A673 (cell line): Measurements from ENCODE around the gene G3BP2. TPM values are rescaled to one million over a fixed set of nuclear protein-coding genes. Genes with fewer than 3 reads are reported as not detected.
A peak's percentile ranks its signal among the peaks of the same experiment; 100 is the strongest.

Source experiments
- BruUV-seq: library from RNA; stranded (reverse); fragments of 400-500 nt; replicated peaks from 2 replicates; lab custom pipeline; 2021; lab: Mats Ljungman, UMichigan
- CTCF ChIA-PET: fragments of 300-600 bp; sonication (Branson Sonifier 250); formaldehyde crosslinking; loops from one replicate; lab custom pipeline; 2022; ENCODE audit warnings: antibody characterized with exemption; lab: Charles Lee
- POLR2A ChIA-PET: fragments of 300-600 bp; sonication (Branson Sonifier 250); formaldehyde crosslinking; loops from one replicate; lab custom pipeline; 2022; ENCODE audit warnings: antibody characterized with exemption; ENCODE audit not compliant: low non-redundant PET; lab: Charles Lee
- DNase-seq: peaks from one replicate; pipeline ENCODE4 v3.0.0-alpha.2; 2015; ENCODE audit warnings: low spot score
- H3K27ac ChIP-seq: fragments of 200-600 bp; sonication (generic); 2 replicates; pipeline ENCODE4 v1.5.1; 2016; ENCODE audit warnings: mixed run types, low read depth, mild to moderate bottlenecking, mixed read lengths, antibody characterized with exemption, low read length; ENCODE audit not compliant: poor library complexity, severe bottlenecking
- H3K27me3 ChIP-seq: fragments of 200-600 bp; sonication (generic); replicated peaks from 2 replicates; pipeline ENCODE4 v1.6.1; 2017; ENCODE audit warnings: mixed run types, low read depth, mild to moderate bottlenecking, mixed read lengths, antibody characterized with exemption, low read length; ENCODE audit not compliant: insufficient read depth, poor library complexity
- H3K36me3 ChIP-seq: fragments of 200-600 bp; sonication (generic); 2 replicates; pipeline ENCODE4 v1.6.1; 2016; ENCODE audit warnings: mixed run types, mild to moderate bottlenecking, mixed read lengths, antibody characterized with exemption, low read length; ENCODE audit not compliant: insufficient read depth, poor library complexity, severe bottlenecking
- H3K4me1 ChIP-seq: fragments of 200-600 bp; sonication (generic); 2 replicates; pipeline ENCODE4 v1.6.1; 2017; ENCODE audit warnings: mixed run types, mild to moderate bottlenecking, mixed read lengths, antibody characterized with exemption, low read length; ENCODE audit not compliant: insufficient read depth, poor library complexity, severe bottlenecking
- H3K4me3 ChIP-seq: fragments of 200-600 bp; sonication (generic); 2 replicates; pipeline ENCODE4 v1.5.1; 2016; ENCODE audit warnings: low read depth, mixed run types, mild to moderate bottlenecking, mixed read lengths, low read length; ENCODE audit not compliant: poor library complexity, severe bottlenecking
- H3K9me3 ChIP-seq: fragments of 200-600 bp; sonication (generic); 2 replicates; pipeline ENCODE4 v1.6.1; 2016; ENCODE audit warnings: mixed run types, low read depth, mild to moderate bottlenecking, mixed read lengths, antibody characterized with exemption, low read length; ENCODE audit not compliant: poor library complexity, severe bottlenecking
- EZH2 ChIP-seq: fragments of 200-600 bp; sonication (generic); IDR thresholded peaks from 2 replicates; pipeline ENCODE4 v1.6.1; 2017; ENCODE audit warnings: borderline replicate concordance, low read depth, mild to moderate bottlenecking, mixed read lengths, antibody characterized with exemption, low read length; ENCODE audit not compliant: poor library complexity, severe bottlenecking
- intact Hi-C: fragments of 100-400 bp; cut with micrococcal nuclease; formaldehyde crosslinking; loops from one replicate; pipeline ENCODE4 v1.10.0; 2022; ENCODE audit not compliant: unreplicated experiment
- total RNA-seq: library from RNA; stranded (reverse); gene quantifications from 2 replicates; pipeline ENCODE4 v1.2.3, GENCODE V29; 2021
- TF ChIP-seq, protein P1 (sequence below): fragments of 300-800, 200-600 bp; sonication (generic); conservative IDR thresholded peaks from 2 replicates; pipeline ENCODE4 v1.5.1; 2017; ENCODE audit warnings: low read depth, mild to moderate bottlenecking, antibody characterized with exemption, low read length, moderate library complexity, mixed read lengths

Gene G3BP2
- total RNA-seq, 1 experiment from 2014 or later = 124 TPM

DNA sequence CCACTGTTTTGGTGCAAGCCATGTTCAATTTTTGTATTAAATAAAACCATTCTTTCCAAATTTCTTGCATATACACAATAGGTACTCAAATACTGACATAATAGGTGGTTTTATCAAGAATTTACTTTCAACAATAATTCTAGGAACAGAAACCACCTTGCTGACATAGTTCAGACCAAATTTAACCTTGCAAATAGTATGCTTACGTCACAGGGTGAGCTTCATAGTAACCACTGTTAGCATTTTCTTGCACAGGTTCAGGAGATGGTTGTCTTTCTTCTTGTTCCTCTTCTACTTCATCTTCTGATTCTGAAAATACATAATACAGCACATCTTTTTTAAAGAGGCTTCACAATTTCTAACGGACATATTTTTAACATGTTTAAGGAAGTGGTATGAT is 17.6 kb downstream of the G3BP2 start:
- no peaks in the 10 kb centered on the region for H3K9me3 ChIP-seq
- TF ChIP-seq, protein P1, sequence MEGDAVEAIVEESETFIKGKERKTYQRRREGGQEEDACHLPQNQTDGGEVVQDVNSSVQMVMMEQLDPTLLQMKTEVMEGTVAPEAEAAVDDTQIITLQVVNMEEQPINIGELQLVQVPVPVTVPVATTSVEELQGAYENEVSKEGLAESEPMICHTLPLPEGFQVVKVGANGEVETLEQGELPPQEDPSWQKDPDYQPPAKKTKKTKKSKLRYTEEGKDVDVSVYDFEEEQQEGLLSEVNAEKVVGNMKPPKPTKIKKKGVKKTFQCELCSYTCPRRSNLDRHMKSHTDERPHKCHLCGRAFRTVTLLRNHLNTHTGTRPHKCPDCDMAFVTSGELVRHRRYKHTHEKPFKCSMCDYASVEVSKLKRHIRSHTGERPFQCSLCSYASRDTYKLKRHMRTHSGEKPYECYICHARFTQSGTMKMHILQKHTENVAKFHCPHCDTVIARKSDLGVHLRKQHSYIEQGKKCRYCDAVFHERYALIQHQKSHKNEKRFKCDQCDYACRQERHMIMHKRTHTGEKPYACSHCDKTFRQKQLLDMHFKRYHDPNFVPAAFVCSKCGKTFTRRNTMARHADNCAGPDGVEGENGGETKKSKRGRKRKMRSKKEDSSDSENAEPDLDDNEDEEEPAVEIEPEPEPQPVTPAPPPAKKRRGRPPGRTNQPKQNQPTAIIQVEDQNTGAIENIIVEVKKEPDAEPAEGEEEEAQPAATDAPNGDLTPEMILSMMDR = no peak
- TF ChIP-seq EZH2 = no peak
- intact Hi-C loops = no loop called here
- peaks cover 46% of the 10 kb centered on the region for H3K36me3 ChIP-seq
- H3K4me3 ChIP-seq = no peak overlapping the region
- CTCF ChIA-PET = no interaction called here
- H3K4me1 ChIP-seq = peaks cover 6% of the 10 kb centered on the region
- no peaks in the 10 kb centered on the region for H3K27me3 ChIP-seq
- no peak for DNase-seq
- POLR2A ChIA-PET = no interaction called here
- H3K27ac ChIP-seq = no peak overlapping the region
- BruUV-seq = no TSS peak

DNA sequence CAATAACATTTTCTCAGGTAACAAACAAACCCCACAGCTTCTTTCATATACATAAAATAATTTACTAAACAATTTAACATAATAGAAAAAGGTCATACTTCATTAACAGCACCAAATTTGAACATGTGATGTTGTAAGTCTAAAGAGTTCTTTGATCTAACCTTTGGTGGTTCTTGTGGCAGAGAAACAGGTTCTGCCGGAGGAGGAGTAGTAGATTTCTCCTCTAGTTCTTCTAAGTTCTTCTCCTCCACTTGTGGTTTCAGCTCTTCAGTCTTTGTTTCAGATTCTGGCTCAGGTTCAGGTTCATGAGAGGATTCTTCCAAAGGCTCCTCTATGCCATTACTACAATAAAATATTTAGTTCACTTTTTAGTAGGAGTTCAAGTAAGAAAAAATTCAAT is 18.3 kb downstream of the G3BP2 start:
- Histone ChIP-seq H3K9me3 (no peaks in the 10 kb centered on the region), H3K4me3 (no peak overlapping the region), H3K27ac (no peak overlapping the region), H3K36me3 (peaks cover 46% of the 10 kb centered on the region), H3K4me1 (no peaks in the 10 kb centered on the region), H3K27me3 (no peaks in the 10 kb centered on the region)
- ChIA-PET CTCF (no interaction called here), POLR2A (no interaction called here)
- BruUV-seq = no TSS peak
- DNase-seq = no peak
- TF ChIP-seq, protein P1 = no peak
- no peak for TF ChIP-seq EZH2
- intact Hi-C loops = no loop called here

DNA sequence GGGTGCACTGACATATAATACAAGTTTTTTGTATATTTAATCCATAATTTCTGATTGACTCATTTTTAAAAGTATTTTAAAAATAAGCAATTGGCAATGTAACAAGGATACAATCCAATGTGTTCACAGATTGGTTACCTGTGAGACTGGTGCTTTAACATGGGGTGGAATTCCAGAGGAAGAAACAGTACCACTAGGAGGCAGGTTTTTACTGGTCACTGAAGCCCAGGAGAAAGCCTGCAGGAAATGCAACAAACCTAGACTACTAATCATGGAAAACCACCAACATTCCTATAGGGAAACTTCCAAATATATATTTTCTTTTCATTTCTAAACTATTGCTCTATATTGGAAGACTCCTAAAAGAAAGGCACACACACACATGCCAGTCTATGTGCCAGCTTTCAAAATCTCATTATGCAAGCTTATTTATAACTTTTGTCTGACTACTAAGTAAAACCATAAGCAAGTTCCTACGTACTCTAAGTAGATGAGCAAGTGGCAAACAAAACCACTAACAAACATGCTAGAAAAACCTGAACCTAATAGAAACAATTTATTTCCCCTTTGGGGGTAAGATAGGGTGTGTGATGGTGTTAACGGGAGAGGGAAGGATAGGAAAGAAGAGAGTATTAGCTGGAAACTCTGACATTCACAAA is 19.2 kb downstream of the G3BP2 start:
- no peak for TF ChIP-seq EZH2
- TF ChIP-seq, protein P1 = peak; percentile 45
- no peak for DNase-seq
- Histone ChIP-seq H3K9me3 (no peaks in the 10 kb centered on the region), H3K36me3 (peaks cover 41% of the 10 kb centered on the region), H3K4me1 (no peaks in the 10 kb centered on the region), H3K4me3 (no peak overlapping the region), H3K27me3 (no peaks in the 10 kb centered on the region), H3K27ac (no peak overlapping the region)
- intact Hi-C loops = no loop called here
- ChIA-PET CTCF (no interaction called here), POLR2A (no interaction called here)
- BruUV-seq = no TSS peak
